GM19239 (cell line): ENCODE results near the gene TACR1.

Experiments used
- DNase-seq: peaks from one replicate; pipeline ENCODE4 v3.0.0; 2011; ENCODE audit warnings: low spot score; ENCODE audit not compliant: insufficient read length
- FAIRE-seq: peaks from 2 replicates; lab custom pipeline; 2011; peaks lifted over from hg19 to GRCh38; lab: Jason Lieb, UNC

TACR1 gene

GRCh38 chr2:75100011-75100800 is 99.1 kb downstream of the TACR1 start:
- FAIRE-seq (no peak), DNase-seq (no peak)

- no peak for DNase-seq
- no peak for FAIRE-seq
Measured at GRCh38 chr2:75099521-75099922, 99.8 kb downstream of the TACR1 start.

- FAIRE-seq (no peak), DNase-seq (no peak)
Measured at GRCh38 chr2:75098856-75099255, 100.5 kb downstream of the TACR1 start.

- FAIRE-seq (no peak), DNase-seq (no peak)
Measured at GRCh38 chr2:75097831-75098230, 101.5 kb downstream of the TACR1 start.

- FAIRE-seq, result no peak
- no peak for DNase-seq
Measured at GRCh38 chr2:75094405-75094804, 104.9 kb downstream of the TACR1 start.

GRCh38 chr2:75090770-75091515 is 108.4 kb downstream of the TACR1 start:
- DNase-seq, result no peak
- no peak for FAIRE-seq

GRCh38 chr2:75089471-75089870 is 109.8 kb downstream of the TACR1 start:
- FAIRE-seq (peak; percentile 18), DNase-seq (no peak)

GRCh38 chr2:75088791-75089190 is 110.5 kb downstream of the TACR1 start:
- DNase-seq (no peak), FAIRE-seq (no peak)

GRCh38 chr2:75087736-75088135 is 111.6 kb downstream of the TACR1 start:
- FAIRE-seq, result no peak
- no peak for DNase-seq

- no peak for FAIRE-seq
- DNase-seq, result no peak
Measured at GRCh38 chr2:75079575-75079974, 119.7 kb downstream of the TACR1 start.

- no peak for DNase-seq
- FAIRE-seq, result no peak
Measured at GRCh38 chr2:75077909-75078308, 121.4 kb downstream of the TACR1 start.

GRCh38 chr2:75076088-75076487 is 123.2 kb downstream of the TACR1 start:
- DNase-seq (no peak), FAIRE-seq (no peak)

GRCh38 chr2:75074708-75075107 is 124.6 kb downstream of the TACR1 start:
- no peak for DNase-seq
- no peak for FAIRE-seq

GRCh38 chr2:75074228-75074627 is 125.1 kb downstream of the TACR1 start:
- no peak for FAIRE-seq

GRCh38 chr2:75071766-75072165 is 127.6 kb downstream of the TACR1 start:
- no peak for FAIRE-seq
- no peak for DNase-seq

More at GRCh38 chr2:75074228-75074627, 125.1 kb downstream of the TACR1 start:
- DNase-seq, result no peak

GRCh38 chr2:75068546-75068945 is 130.8 kb downstream of the TACR1 start:
- DNase-seq, result no peak
- FAIRE-seq, result no peak

GRCh38 chr2:75067506-75067905 is 131.8 kb downstream of the TACR1 start:
- no peak for DNase-seq
- no peak for FAIRE-seq

GRCh38 chr2:75066121-75066902 is 133.0 kb downstream of the TACR1 start:
- FAIRE-seq (no peak), DNase-seq (no peak)

GRCh38 chr2:75065402-75066008 is 133.8 kb downstream of the TACR1 start:
- DNase-seq, result no peak
- FAIRE-seq, result no peak

GRCh38 chr2:75064691-75065396 is 134.5 kb downstream of the TACR1 start:
- peak; percentile 42 for FAIRE-seq
- DNase-seq, result peak; percentile 38
